ENCODE data around the gene SPTB.

SPTB gene

GRCh38 chr14:64706119-64706592 is 173.6 kb downstream of the SPTB start:
- TF ChIP-seq CTCF (IDR thresholded peaks at IDR 0.05; ENCODE audit: low read depth, low read length): no peak
- no peak for TF ChIP-seq EZH2phosphoT487 (IDR thresholded peaks at IDR 0.05; ENCODE audit: low read depth)
- Histone ChIP-seq H3K27me3 (ENCODE audit: low read depth, low read length) (peaks cover 12% of the 10 kb centered on the region), H3K4me3 (ENCODE audit: low read length) (no peak overlapping the region), H3K27ac (ENCODE audit: low read length) (no peak overlapping the region), H3K9me3 (ENCODE audit: insufficient read depth, low read length) (no peaks in the 10 kb centered on the region), H3K4me2 (ENCODE audit: low read length) (no peak overlapping the region), H3K79me2 (ENCODE audit: low read length) (no peaks in the 10 kb centered on the region), H3K36me3 (replicated peaks; ENCODE audit: low read depth, low read length) (no peaks in the 10 kb centered on the region), H2AFZ (ENCODE audit: low read depth, low read length) (no peak overlapping the region), H3K9ac (ENCODE audit: low read length) (no peak overlapping the region), H3K4me1 (ENCODE audit: low read length) (no peaks in the 10 kb centered on the region), H4K20me1 (ENCODE audit: insufficient read depth, low read length) (no peaks in the 10 kb centered on the region)

- no peaks in the 10 kb centered on the region for H3K4me1 ChIP-seq (ENCODE audit: low read length)
- TF ChIP-seq CTCF (IDR thresholded peaks at IDR 0.05; ENCODE audit: low read depth, low read length) (no peak), EZH2phosphoT487 (IDR thresholded peaks at IDR 0.05; ENCODE audit: low read depth) (no peak)
These were observed 174.2 kb downstream of the SPTB start for GRCh38 chr14:64705381-64706118.

GRCh38 chr14:64704743-64705380 is 174.8 kb downstream of the SPTB start:
- no peaks in the 10 kb centered on the region for H3K79me2 ChIP-seq (ENCODE audit: low read length)
- no peak overlapping the region for H2AFZ ChIP-seq (ENCODE audit: low read depth, low read length)
- TF ChIP-seq EZH2phosphoT487 (IDR thresholded peaks at IDR 0.05; ENCODE audit: low read depth) (no peak), CTCF (IDR thresholded peaks at IDR 0.05; ENCODE audit: low read depth, low read length) (no peak)
- no peak overlapping the region for H3K4me2 ChIP-seq (ENCODE audit: low read length)
- peaks cover 17% of the 10 kb centered on the region for H3K27me3 ChIP-seq (ENCODE audit: low read depth, low read length)
- no peaks in the 10 kb centered on the region for H3K4me1 ChIP-seq (ENCODE audit: low read length)
- H3K9ac ChIP-seq (ENCODE audit: low read length): no peak overlapping the region
- H3K9me3 ChIP-seq (ENCODE audit: insufficient read depth, low read length): no peaks in the 10 kb centered on the region
- no peaks in the 10 kb centered on the region for H3K36me3 ChIP-seq (replicated peaks; ENCODE audit: low read depth, low read length)
- no peaks in the 10 kb centered on the region for H4K20me1 ChIP-seq (ENCODE audit: insufficient read depth, low read length)
- H3K27ac ChIP-seq (ENCODE audit: low read length): no peak overlapping the region
- H3K4me3 ChIP-seq (ENCODE audit: low read length): no peak overlapping the region

More at GRCh38 chr14:64705381-64706118, 174.2 kb downstream of the SPTB start:
- Histone ChIP-seq H3K27me3 (ENCODE audit: low read depth, low read length) (peaks cover 17% of the 10 kb centered on the region), H3K9ac (ENCODE audit: low read length) (no peak overlapping the region), H3K9me3 (ENCODE audit: insufficient read depth, low read length) (no peaks in the 10 kb centered on the region), H3K27ac (ENCODE audit: low read length) (no peak overlapping the region), H3K36me3 (replicated peaks; ENCODE audit: low read depth, low read length) (no peaks in the 10 kb centered on the region), H4K20me1 (ENCODE audit: insufficient read depth, low read length) (no peaks in the 10 kb centered on the region), H3K79me2 (ENCODE audit: low read length) (no peaks in the 10 kb centered on the region), H3K4me3 (ENCODE audit: low read length) (no peak overlapping the region), H3K4me2 (ENCODE audit: low read length) (no peak overlapping the region), H2AFZ (ENCODE audit: low read depth, low read length) (no peak overlapping the region)

- H3K9ac ChIP-seq (ENCODE audit: low read length): no peak within 1 kb of the TSS
- H3K79me2 ChIP-seq (ENCODE audit: low read length): no peaks in the 10 kb centered on the region
- peaks cover 4% of the 10 kb centered on the region for H3K4me1 ChIP-seq (ENCODE audit: low read length)
- no peak within 1 kb of the TSS for H2AFZ ChIP-seq (ENCODE audit: low read depth, low read length)
- no peaks in the 10 kb centered on the region for H3K9me3 ChIP-seq (ENCODE audit: insufficient read depth, low read length)
- TF ChIP-seq EZH2phosphoT487 (IDR thresholded peaks at IDR 0.05; ENCODE audit: low read depth): no peak
- no peak for TF ChIP-seq CTCF (IDR thresholded peaks at IDR 0.05; ENCODE audit: low read depth, low read length)
- H3K4me2 ChIP-seq (ENCODE audit: low read length): no peak within 1 kb of the TSS
- H3K27ac ChIP-seq (ENCODE audit: low read length): no peak within 1 kb of the TSS
- H3K36me3 ChIP-seq (replicated peaks; ENCODE audit: low read depth, low read length): no peaks in the 10 kb centered on the region
- no peaks in the 10 kb centered on the region for H4K20me1 ChIP-seq (ENCODE audit: insufficient read depth, low read length)
- H3K27me3 ChIP-seq (ENCODE audit: low read depth, low read length): peaks cover 17% of the 10 kb centered on the region
- H3K4me3 ChIP-seq (ENCODE audit: low read length): no peak within 1 kb of the TSS
These were observed 175.5 kb downstream of the SPTB start, which contains the start of gene PLEKHG3 for GRCh38 chr14:64704143-64704742. TSS of gene PLEKHG3 (plus strand) at chr14:64704424. CDS start at chr14:64727632, 23,208 bp downstream.
